HepG2 (cell line): Measurements from ENCODE around the gene TUBA4A. TPM values are rescaled to one million over a fixed set of nuclear protein-coding genes. Genes with fewer than 3 reads are reported as not detected.

ENCODE experiments used
- ATAC-seq: fragments of 200-7000 bp; cut with Tn5 transposase; 3 replicates; pipeline ENCODE4 v1.9.1; 2020; ENCODE audit warnings: mild to moderate bottlenecking, moderate library complexity
- BruUV-seq: library from RNA; stranded (reverse); fragments of 400-500 nt; replicated peaks from 2 replicates; lab custom pipeline; 2021; lab: Mats Ljungman, UMichigan
- CTCF ChIA-PET: fragments of 300-600 bp; formaldehyde crosslinking; extraction: SDS; loops from one replicate; lab custom pipeline; 2021; ENCODE audit warnings: low total read pairs, inconsistent platforms, low intra/inter-chr PET ratio; lab: Yijun Ruan, JAX
- POLR2A ChIA-PET: fragments of 350-600 bp; sonication (Branson Sonifier 250); formaldehyde crosslinking; loops from one replicate; lab custom pipeline; 2020; ENCODE audit warnings: antibody characterized with exemption, inconsistent platforms; lab: Yijun Ruan, JAX
- DNase-seq: peaks from one replicate; pipeline ENCODE4 v3.0.0-alpha.2; 2015; ENCODE audit warnings: low spot score
- FAIRE-seq: peaks from 3 replicates; lab custom pipeline; 2011; peaks lifted over from hg19 to GRCh38; lab: Jason Lieb, UNC
- H2AFZ ChIP-seq: one replicate; pipeline ENCODE4 v1.6.1; 2011; ENCODE audit warnings: low read length, inconsistent platforms
- H3K27ac ChIP-seq: fragments of 300-600 bp; 3 replicates; pipeline ENCODE4 v1.8.0; 2011; ENCODE audit warnings: mixed run types, mild to moderate bottlenecking, mixed read lengths, low read length, inconsistent platforms; ENCODE audit not compliant: insufficient read depth; ENCODE audit errors: extremely low read length
- H3K27me3 ChIP-seq, 2 experiments: fragments of 200-600 bp in 1 of 2; 2 replicates in 1 of 2; 3 replicates in 1 of 2; pipeline versions ENCODE4 v1.6.0 to v1.8.0; 2011; ENCODE audit warnings: low read length in 2 of 2, mild to moderate bottlenecking in 2 of 2, moderate library complexity in 2 of 2, inconsistent platforms in 1 of 2; ENCODE audit not compliant: insufficient read depth in 2 of 2, control insufficient read depth in 1 of 2
- H3K36me3 ChIP-seq, 2 experiments: fragments of 200-600 bp in 1 of 2; replicated peaks in 1 of 2; 2 replicates in 1 of 2; 3 replicates in 1 of 2; pipeline versions ENCODE4 v1.5.1 to v1.8.0; 2011; ENCODE audit warnings: low read length in 2 of 2, inconsistent platforms in 1 of 2; ENCODE audit not compliant: insufficient read depth in 2 of 2, control insufficient read depth in 1 of 2
- H3K4me1 ChIP-seq: 2 replicates; pipeline ENCODE4 v1.5.1; 2012; ENCODE audit warnings: low read length, inconsistent platforms; ENCODE audit not compliant: insufficient read depth
- H3K4me2 ChIP-seq: 2 replicates; pipeline ENCODE4 v1.6.0; 2011; ENCODE audit warnings: low read depth, low read length, inconsistent platforms
- H3K4me3 ChIP-seq, 3 experiments: fragments of 200-600 bp in 1 of 3; sonication (generic), shearing (Covaris generic) in 1 of 3; replicated peaks in 1 of 3; 2 replicates each; pipeline ENCODE4 v1.5.1; 2011 to 2016; ENCODE audit warnings: low read length in 3 of 3, inconsistent platforms in 2 of 3, low read depth in 2 of 3, mild to moderate bottlenecking in 2 of 3, control low read depth in 1 of 3, mixed read lengths in 1 of 3; ENCODE audit not compliant: insufficient read depth in 1 of 3
- H3K79me2 ChIP-seq: one replicate; pipeline ENCODE4 v1.6.1; 2011; ENCODE audit warnings: low read length, inconsistent platforms; ENCODE audit not compliant: insufficient read depth
- H3K9ac ChIP-seq: 2 replicates; pipeline ENCODE4 v1.6.0; 2011; ENCODE audit warnings: mild to moderate bottlenecking, low read depth, low read length, inconsistent platforms; ENCODE audit not compliant: insufficient read depth
- H3K9me3 ChIP-seq: 2 replicates; pipeline ENCODE4 v1.5.1; 2012; ENCODE audit warnings: mild to moderate bottlenecking, low read length
- H4K20me1 ChIP-seq: 2 replicates; pipeline ENCODE4 v1.6.0; 2011; ENCODE audit warnings: inconsistent platforms, mild to moderate bottlenecking, low read length, moderate library complexity; ENCODE audit not compliant: insufficient read depth
- ATF7 ChIP-seq, 2 experiments: fragments of 450-650 bp in 1 of 2; sonication (generic) in 1 of 2; formaldehyde crosslinking in 1 of 2; IDR thresholded peaks; 2 replicates each; pipeline versions ENCODE4 v1.4.0 to v1.6.1; 2016 to 2020; ENCODE audit warnings: antibody characterized with exemption in 1 of 2, mild to moderate bottlenecking in 1 of 2, missing genetic modification reagents in 1 of 2
- CREB1 ChIP-seq, 2 experiments: fragments of 450-650 bp in 1 of 2; IDR thresholded peaks; 2 replicates each; pipeline ENCODE4 v1.6.1; 2016 to 2017; ENCODE audit warnings: control low read depth in 1 of 2, mild to moderate bottlenecking in 1 of 2, missing compliant biosample characterization in 1 of 2, missing genetic modification characterization in 1 of 2
- EP300 ChIP-seq, 3 experiments: sonication (generic) in 1 of 3; formaldehyde crosslinking in 1 of 3; IDR thresholded peaks; 2 replicates each; pipeline versions ENCODE4 v1.5.1 to v1.6.1; 2011 to 2020; ENCODE audit warnings: low read depth in 2 of 3, low read length in 2 of 3, borderline replicate concordance in 1 of 3, improper control_type of control experiment in 1 of 3, mild to moderate bottlenecking in 1 of 3, missing genetic modification reagents in 1 of 3, moderate library complexity in 1 of 3
- HNF4G ChIP-seq, 2 experiments: sonication (generic) in 1 of 2; formaldehyde crosslinking in 1 of 2; IDR thresholded peaks; 2 replicates each; pipeline versions ENCODE4 v1.4.0 to v1.6.1; 2011 to 2020; ENCODE audit warnings: borderline replicate concordance in 2 of 2, low read depth in 2 of 2, mild to moderate bottlenecking in 2 of 2, low read length in 1 of 2, missing genetic modification reagents in 1 of 2, moderate library complexity in 1 of 2
- KDM3A ChIP-seq: IDR thresholded peaks from 2 replicates; pipeline ENCODE4 v1.6.1; 2018; ENCODE audit warnings: low read depth, missing compliant biosample characterization
- MED13 ChIP-seq: sonication (generic); formaldehyde crosslinking; IDR thresholded peaks from 2 replicates; pipeline ENCODE4 v1.5.0; 2020; ENCODE audit warnings: missing genetic modification reagents
- PATZ1 ChIP-seq: sonication (generic); formaldehyde crosslinking; IDR thresholded peaks from 2 replicates; pipeline ENCODE4 v1.4.0; 2020; ENCODE audit warnings: missing genetic modification reagents
- SNRNP70 ChIP-seq: fragments of 200-400 bp; formaldehyde crosslinking; IDR thresholded peaks from 2 replicates; pipeline ENCODE4 v1.6.1; 2017; ENCODE audit warnings: mild to moderate bottlenecking, low read depth, low read length, moderate library complexity
- ZNF17 ChIP-seq: sonication (generic); formaldehyde crosslinking; IDR thresholded peaks from 2 replicates; pipeline ENCODE4 v1.5.0; 2020; ENCODE audit warnings: mild to moderate bottlenecking, missing genetic modification reagents
- ZNF274 ChIP-seq: sonication (generic); formaldehyde crosslinking; IDR thresholded peaks from 2 replicates; pipeline ENCODE4 v1.5.1; 2020; ENCODE audit warnings: mild to moderate bottlenecking, missing genetic modification reagents
- ZNF644 ChIP-seq: IDR thresholded peaks from 2 replicates; pipeline ENCODE4 v1.6.1; 2016; ENCODE audit warnings: low read depth
- ZSCAN22 ChIP-seq: sonication (generic); formaldehyde crosslinking; IDR thresholded peaks from 2 replicates; pipeline ENCODE4 v1.4.0; 2020; ENCODE audit warnings: mild to moderate bottlenecking, missing genetic modification reagents
- WGBS: methylation state at CpG from one replicate; pipeline ENCODE4 v1.1.6; 2017; ENCODE audit warnings: low lambda C conversion rate; 5-methylcytosine and 5-hydroxymethylcytosine counted together
- in situ Hi-C: cut with HindIII; loops from 2 replicates; pipeline ENCODE4 v1.10.0; 2017; ENCODE audit warnings: low pct_unique_long_range_greater_than_20kb; ENCODE audit not compliant: extremely low pct_ligation_motif_present
- intact Hi-C: fragments of 100-400 bp; cut with micrococcal nuclease; formaldehyde crosslinking; loops from one replicate; pipeline ENCODE4 v1.10.0; 2022; ENCODE audit not compliant: unreplicated experiment
- polyA plus RNA-seq, 8 experiments: library from polyadenylated mRNA; depleted of rRNA in 3 of 8; stranded (reverse) in 7 of 8; unstranded in 1 of 8; fragments of >200 nt; fragmentation: Illumina TruSeq in 4 of 8; extraction: Trizol in 4 of 8; gene quantifications; 2 replicates each; pipeline versions ENCODE4 v1.2.1 to v1.2.3, GENCODE V29; 2011 to 2016; ENCODE audit warnings: low read depth in 4 of 8, missing spikeins in 1 of 8, mixed read lengths in 1 of 8; ENCODE audit not compliant: insufficient read depth in 1 of 8
- total RNA-seq, 5 experiments: library from RNA; depleted of rRNA; stranded (reverse); fragments of >200 nt; fragmentation: Illumina TruSeq; extraction: Trizol; gene quantifications; 2 replicates each; pipeline ENCODE4 v1.2.3, GENCODE V29; 2016; ENCODE audit warnings: low read depth in 1 of 5

The TUBA4A gene
- total and polyA plus RNA-seq, 2 of the 13 experiments (the other 11 are each of a cell fraction or from before 2014, with no cell fraction given) = 1.3 to 12.7 TPM

GRCh38 chr2:219271021-219271420 is 17.3 kb upstream of the TUBA4A start:
- Histone ChIP-seq H3K4me1 (peaks cover 41% of the 10 kb centered on the region), H3K4me2 (no peak overlapping the region), H3K9me3 (no peaks in the 10 kb centered on the region), H2AFZ (no peak overlapping the region), H3K9ac (no peak overlapping the region), H3K27ac (no peak overlapping the region), H4K20me1 (no peaks in the 10 kb centered on the region), H3K36me3 (no peaks in the 10 kb centered on the region), H3K4me3 (no peak overlapping the region), H3K79me2 (no peaks in the 10 kb centered on the region), H3K27me3 (peaks cover 0 to 12% of the 10 kb centered on the region in 2 experiments; a peak in 2 of 5 replicates)
- ATAC-seq (no peak), FAIRE-seq (no peak), DNase-seq (no peak)
- no TSS peak for BruUV-seq
- TF ChIP-seq ZSCAN22 (CRISPR knock-in tag) (no peak), SNRNP70 (no peak), ZNF17 (CRISPR knock-in tag) (no peak), CREB1 (IDR thresholded peaks at IDR 0.05) (peak; percentile 92), CREB1 (CRISPR knock-in tag; IDR thresholded peaks at IDR 0.05) (no peak), ZNF274 (no peak), EP300 (IDR thresholded peaks at IDR 0.05; ENCODE audit: low read depth in 2 of 2, low read length in 2 of 2) (no peak), EP300 (CRISPR knock-in tag; IDR thresholded peaks at IDR 0.05; ENCODE audit: borderline replicate concordance) (no peak), ATF7 (IDR thresholded peaks at IDR 0.05) (peak; percentile 71), ATF7 (CRISPR knock-in tag; IDR thresholded peaks at IDR 0.05) (no peak)
- in situ Hi-C loops (no loop called here), intact Hi-C loops (no loop called here)
- POLR2A ChIA-PET = interaction anchor here (0.7 to 0.8 kb wide), 2 partner anchors 17 to 26 kb away, joined by 3 read pairs; partner anchors contain the start of genes GLB1L, STK16 and TUBA4A
- CTCF ChIA-PET = no interaction called here
- 7% methylated on average over 2 of the region's 2 CpGs for WGBS

GRCh38 chr2:219270055-219270372 is 16.3 kb upstream of the TUBA4A start:
- no TSS peak for BruUV-seq
- no peak overlapping the region for H2AFZ ChIP-seq
- ATAC-seq = peak; percentile 55
- ChIA-PET POLR2A (interaction anchor here (0.9 to 2.1 kb wide), 12 partner anchors 9 to 117 kb away, joined by 3 to 22 read pairs (median 4); partner anchors contain the start of genes ANKZF1, ATG9A, DNAJB2 and DNPEP), CTCF (no interaction called here)
- no peak for DNase-seq
- H3K4me1 ChIP-seq = peaks cover 41% of the 10 kb centered on the region
- peak; percentile 48 for FAIRE-seq
- H3K4me3 ChIP-seq = no peak overlapping the region
- WGBS = 4% methylated on average over 5 of the region's 5 CpGs
- in situ Hi-C loops = no loop called here
- no peaks in the 10 kb centered on the region for H3K36me3 ChIP-seq
- no peak overlapping the region for H3K27ac ChIP-seq
- no peaks in the 10 kb centered on the region for H4K20me1 ChIP-seq
- H3K9ac ChIP-seq = no peak overlapping the region
- intact Hi-C loops = no loop called here
- peaks cover 2 to 21% of the 10 kb centered on the region in 2 experiments; a peak in 3 of 5 replicates for H3K27me3 ChIP-seq
- peak overlapping the region; percentile 52 for H3K4me2 ChIP-seq
- H3K9me3 ChIP-seq = no peaks in the 10 kb centered on the region
- no peaks in the 10 kb centered on the region for H3K79me2 ChIP-seq
- TF ChIP-seq MED13 (no peak), HNF4G (IDR thresholded peaks at IDR 0.05; ENCODE audit: borderline replicate concordance, low read depth, low read length) (peak; percentile 50; the same call in 1 of the 2 replicates), HNF4G (CRISPR knock-in tag; IDR thresholded peaks at IDR 0.05; ENCODE audit: borderline replicate concordance, low read depth) (no peak), KDM3A (no peak), PATZ1 (peak; percentile 58; the same call in 1 of the 2 replicates), ZNF644 (CRISPR knock-in tag) (peak; percentile 65; the same call in 1 of the 2 replicates)
